Left hindlimb (tissue), 1 donor: ENCODE results near the gene ADPRHL1.

Experiments used
- DNase-seq: peaks from one replicate; pipeline ENCODE4 v3.0.0-alpha.2; 2018

Gene ADPRHL1

GRCh38 chr13:113430378-113431110 is 22.7 kb downstream of the ADPRHL1 start:
- DNase-seq: peak; percentile 22

- DNase-seq: no peak
These were observed 23.7 kb downstream of the ADPRHL1 start for GRCh38 chr13:113429608-113429985.

GRCh38 chr13:113428871-113429607 is 24.2 kb downstream of the ADPRHL1 start:
- DNase-seq: peak; percentile 28

GRCh38 chr13:113428469-113428865 is 24.8 kb downstream of the ADPRHL1 start:
- no peak for DNase-seq

- no peak for DNase-seq
These were observed 25.5 kb downstream of the ADPRHL1 start for GRCh38 chr13:113427562-113428468.

GRCh38 chr13:113426591-113426986 is 26.7 kb downstream of the ADPRHL1 start:
- no peak for DNase-seq

- DNase-seq: no peak
These were observed 27.2 kb downstream of the ADPRHL1 start for GRCh38 chr13:113425941-113426590.

- peak; percentile 66 for DNase-seq
These were observed 29.6 kb downstream of the ADPRHL1 start for GRCh38 chr13:113423520-113424163.

GRCh38 chr13:113422807-113423519 is 30.3 kb downstream of the ADPRHL1 start:
- DNase-seq: peak; percentile 35

- peak; percentile 85 for DNase-seq
These were observed 31.5 kb downstream of the ADPRHL1 start for GRCh38 chr13:113421673-113422270.

- DNase-seq: peak; percentile 48
These were observed 32.3 kb downstream of the ADPRHL1 start for GRCh38 chr13:113420833-113421600.

GRCh38 chr13:113420232-113420631 is 33.1 kb downstream of the ADPRHL1 start:
- no peak for DNase-seq

- DNase-seq: no peak
These were observed 33.6 kb downstream of the ADPRHL1 start for GRCh38 chr13:113419531-113420193.

- no peak for DNase-seq
These were observed 34.6 kb downstream of the ADPRHL1 start for GRCh38 chr13:113418722-113419049.

- no peak for DNase-seq
These were observed 35.2 kb downstream of the ADPRHL1 start for GRCh38 chr13:113417836-113418721.

GRCh38 chr13:113417008-113417751 is 36.1 kb downstream of the ADPRHL1 start:
- peak; percentile 17 for DNase-seq

GRCh38 chr13:113415825-113416224 is 37.5 kb downstream of the ADPRHL1 start:
- peak; percentile 15 for DNase-seq

GRCh38 chr13:113415032-113415431 is 38.3 kb downstream of the ADPRHL1 start:
- DNase-seq: peak; percentile 24
